ENCODE measurements around the gene COL4A2.

COL4A2 gene

DNA sequence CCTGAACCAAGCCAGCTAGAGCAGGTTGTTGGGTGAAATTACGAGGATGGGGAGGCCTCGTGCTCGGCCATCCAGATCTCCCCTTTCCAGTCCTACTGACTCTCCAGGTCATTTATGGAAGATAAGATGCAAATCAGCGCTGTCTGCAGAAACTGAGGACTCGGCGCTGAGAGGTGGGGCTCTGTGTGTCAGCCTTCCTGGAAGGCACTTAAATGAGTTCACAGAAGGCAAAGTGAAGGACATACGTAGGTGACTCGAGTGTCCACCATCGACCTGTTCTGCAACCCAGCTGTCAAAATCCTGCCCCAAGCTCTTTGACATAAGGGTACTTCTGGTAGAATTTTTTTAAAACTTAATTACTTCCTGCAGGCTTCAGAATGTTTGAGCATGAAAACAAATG is 168.0 kb downstream of the COL4A2 start:
- no peak for DNase-seq (ENCODE audit: extremely low read depth, low read depth)
- no peak overlapping the region for H3K4me3 ChIP-seq (replicated peaks; ENCODE audit: low read depth, low read length)
- TF ChIP-seq, protein P1, sequence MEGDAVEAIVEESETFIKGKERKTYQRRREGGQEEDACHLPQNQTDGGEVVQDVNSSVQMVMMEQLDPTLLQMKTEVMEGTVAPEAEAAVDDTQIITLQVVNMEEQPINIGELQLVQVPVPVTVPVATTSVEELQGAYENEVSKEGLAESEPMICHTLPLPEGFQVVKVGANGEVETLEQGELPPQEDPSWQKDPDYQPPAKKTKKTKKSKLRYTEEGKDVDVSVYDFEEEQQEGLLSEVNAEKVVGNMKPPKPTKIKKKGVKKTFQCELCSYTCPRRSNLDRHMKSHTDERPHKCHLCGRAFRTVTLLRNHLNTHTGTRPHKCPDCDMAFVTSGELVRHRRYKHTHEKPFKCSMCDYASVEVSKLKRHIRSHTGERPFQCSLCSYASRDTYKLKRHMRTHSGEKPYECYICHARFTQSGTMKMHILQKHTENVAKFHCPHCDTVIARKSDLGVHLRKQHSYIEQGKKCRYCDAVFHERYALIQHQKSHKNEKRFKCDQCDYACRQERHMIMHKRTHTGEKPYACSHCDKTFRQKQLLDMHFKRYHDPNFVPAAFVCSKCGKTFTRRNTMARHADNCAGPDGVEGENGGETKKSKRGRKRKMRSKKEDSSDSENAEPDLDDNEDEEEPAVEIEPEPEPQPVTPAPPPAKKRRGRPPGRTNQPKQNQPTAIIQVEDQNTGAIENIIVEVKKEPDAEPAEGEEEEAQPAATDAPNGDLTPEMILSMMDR (IDR thresholded peaks at IDR 0.05; ENCODE audit: low read depth, low read length, missing control alignments), result no peak

DNA sequence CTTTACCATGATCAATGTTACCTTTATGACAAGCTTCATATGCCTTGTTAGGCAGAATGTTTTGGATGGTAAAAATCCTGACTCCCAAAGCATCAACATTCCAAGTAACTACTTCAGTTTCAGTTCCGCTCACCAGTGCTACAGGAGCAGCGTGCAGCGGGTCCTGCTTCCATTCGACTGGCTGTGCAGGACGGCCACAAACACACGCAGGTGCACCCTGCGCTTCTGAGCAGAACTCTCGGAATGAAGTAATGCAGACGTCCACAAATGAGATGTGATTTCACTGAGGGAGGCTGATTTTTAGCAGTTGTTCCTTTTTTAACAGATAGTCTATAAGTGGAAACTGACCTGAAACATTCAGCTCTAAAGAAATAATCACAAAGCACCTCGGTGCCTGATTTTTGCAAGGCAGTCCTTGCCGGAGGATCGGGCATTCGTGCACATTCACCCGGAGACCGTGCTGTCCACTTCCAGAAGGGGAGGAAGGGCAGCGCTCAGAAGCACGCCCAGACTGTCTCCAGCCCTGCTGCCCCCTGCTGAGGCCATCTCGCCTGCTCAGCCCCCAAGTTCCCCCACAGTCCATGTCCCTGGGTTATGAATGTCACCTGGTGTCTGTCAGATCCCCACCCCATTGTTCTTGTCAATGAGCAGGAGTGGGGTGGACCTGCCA is 168.6 kb downstream of the COL4A2 start:
- TF ChIP-seq, protein P1 (IDR thresholded peaks at IDR 0.05; ENCODE audit: low read depth, low read length, missing control alignments), result no peak
- no peak overlapping the region for H3K4me3 ChIP-seq (replicated peaks; ENCODE audit: low read depth, low read length)

DNA sequence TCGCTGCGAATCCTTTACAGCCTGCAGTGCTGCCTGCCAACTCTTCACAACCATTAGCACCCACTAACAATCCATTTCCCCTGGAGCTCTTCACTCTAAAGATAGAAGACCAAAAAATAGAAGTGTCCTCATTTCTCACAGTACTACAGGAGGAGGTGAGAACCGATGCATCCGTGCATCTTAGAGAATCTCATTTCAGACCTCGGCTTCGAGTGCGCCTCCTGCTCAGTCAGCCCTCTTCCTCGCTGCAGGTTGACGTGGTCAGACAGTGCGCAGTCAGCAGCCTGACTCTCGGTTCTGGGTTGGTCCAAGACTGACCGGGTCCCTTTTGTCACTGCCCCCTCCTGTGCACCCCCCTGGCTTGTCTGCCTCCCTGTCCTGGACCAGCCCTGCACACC is 169.1 kb downstream of the COL4A2 start:
- TF ChIP-seq, protein P1 (IDR thresholded peaks at IDR 0.05; ENCODE audit: low read depth, low read length, missing control alignments), result no peak
- H3K4me3 ChIP-seq (replicated peaks; ENCODE audit: low read depth, low read length), result no peak overlapping the region
- no peak for DNase-seq (ENCODE audit: extremely low read depth, low read depth)

More for the DNA sequence above, 168.6 kb downstream of the COL4A2 start:
- DNase-seq (ENCODE audit: extremely low read depth, low read depth), result no peak

GRCh38 chr13:110477706-110478245 is 170.7 kb downstream of the COL4A2 start:
- TF ChIP-seq, protein P1 (IDR thresholded peaks at IDR 0.05; ENCODE audit: low read depth, low read length, missing control alignments), result no peak
- H3K4me3 ChIP-seq (replicated peaks; ENCODE audit: low read depth, low read length), result no peak overlapping the region
- no peak for DNase-seq (ENCODE audit: extremely low read depth, low read depth)

- DNase-seq (ENCODE audit: extremely low read depth, low read depth), result no peak
- TF ChIP-seq, protein P1 (IDR thresholded peaks at IDR 0.05; ENCODE audit: low read depth, low read length, missing control alignments), result no peak
- no peak overlapping the region for H3K4me3 ChIP-seq (replicated peaks; ENCODE audit: low read depth, low read length)
Observed at GRCh38 chr13:110478405-110479214, 171.5 kb downstream of the COL4A2 start.

GRCh38 chr13:110479215-110479545 is 172.1 kb downstream of the COL4A2 start:
- no peak for DNase-seq (ENCODE audit: extremely low read depth, low read depth)
- TF ChIP-seq, protein P1 (IDR thresholded peaks at IDR 0.05; ENCODE audit: low read depth, low read length, missing control alignments), result no peak
- no peak overlapping the region for H3K4me3 ChIP-seq (replicated peaks; ENCODE audit: low read depth, low read length)
